Right lobe of liver (tissue), 4 donors: ENCODE results near the gene MED31.

ENCODE experiments used
- CTCF ChIP-seq, 4 donors: fragments of 200-600 bp in 3 of 4; fragments of 450-650 bp in 1 of 4; IDR thresholded peaks; one replicate each; pipeline versions ENCODE4 v1.5.1 to v1.8.0; 2016 to 2022; ENCODE audit warnings: antibody characterized with exemption in 4 of 4, mild to moderate bottlenecking in 2 of 4
- POLR2A ChIP-seq: fragments of 450-650 bp; IDR thresholded peaks from one replicate; pipeline ENCODE4 v1.6.1; 2017; ENCODE audit warnings: antibody characterized with exemption, mild to moderate bottlenecking
- donor health status: DM: no; HTN: no; CAD: no.
- donor health status: DM: no; HTN: no; CAD: no.
- donor health status: DM: no; HTN: yes; CAD: no.

- no peak for TF ChIP-seq CTCF (IDR thresholded peaks at IDR 0.05)
- TF ChIP-seq POLR2A = no peak
Observed at GRCh38 chr17:6686026-6686425, 34.6 kb upstream of the MED31 start.
